PC-3 (cell line): ENCODE results near the gene NRBF2. TPM values are rescaled to one million over a fixed set of nuclear protein-coding genes. Genes with fewer than 3 reads are reported as not detected.

ENCODE experiments used
- ATAC-seq: fragments of 200-7000 bp; cut with Tn5 transposase; 2 replicates; pipeline ENCODE4 v1.9.1; 2020; ENCODE audit warnings: mild to moderate bottlenecking, moderate library complexity
- BruUV-seq: library from RNA; stranded (reverse); fragments of 400-500 nt; replicated peaks from 2 replicates; lab custom pipeline; 2021; lab: Mats Ljungman, UMichigan
- CTCF ChIA-PET: fragments of 300-600 bp; sonication (Branson Sonifier 250); formaldehyde crosslinking; loops from one replicate; lab custom pipeline; 2022; ENCODE audit warnings: antibody characterized with exemption; lab: Charles Lee
- POLR2A ChIA-PET: fragments of 300-600 bp; sonication (Branson Sonifier 250); formaldehyde crosslinking; loops from one replicate; lab custom pipeline; 2022; ENCODE audit warnings: antibody characterized with exemption; ENCODE audit not compliant: unreplicated experiment; lab: Charles Lee
- DNase-seq: peaks from one replicate; pipeline ENCODE4 v3.0.0-alpha.2; 2015
- H2AFZ ChIP-seq: fragments of 300-600 bp; sonication (generic); 2 replicates; pipeline ENCODE4 v1.6.0; 2016; ENCODE audit warnings: antibody characterized with exemption, low read length
- H3F3A ChIP-seq: fragments of 300-600 bp; sonication (generic); one replicate; pipeline ENCODE4 v1.6.0; 2017; ENCODE audit warnings: antibody characterized with exemption, low read length, control low read depth, mild to moderate bottlenecking; ENCODE audit not compliant: unreplicated experiment
- H3K27ac ChIP-seq: fragments of 300-600 bp; sonication (generic); 2 replicates; pipeline ENCODE4 v1.5.1; 2016; ENCODE audit warnings: mild to moderate bottlenecking, low read length
- H3K27me3 ChIP-seq: fragments of 300-600 bp; sonication (generic); 2 replicates; pipeline ENCODE4 v1.6.1; 2016; ENCODE audit warnings: low read length, mixed read lengths
- H3K36me3 ChIP-seq: fragments of 300-600 bp; sonication (generic); 2 replicates; pipeline ENCODE4 v1.6.1; 2016; ENCODE audit warnings: low read depth, mixed run types, low read length, mixed read lengths
- H3K4me1 ChIP-seq: fragments of 300-600 bp; sonication (generic); 2 replicates; pipeline ENCODE4 v1.5.1; 2016; ENCODE audit warnings: low read length; ENCODE audit not compliant: insufficient read depth
- H3K4me2 ChIP-seq: fragments of 300-600 bp; sonication (generic); 2 replicates; pipeline ENCODE4 v1.6.0; 2016; ENCODE audit warnings: low read length
- H3K4me3 ChIP-seq: fragments of 300-600 bp; sonication (generic); 2 replicates; pipeline ENCODE4 v1.5.1; 2016; ENCODE audit warnings: mild to moderate bottlenecking, low read length, mixed read lengths
- H3K79me2 ChIP-seq: fragments of 300-600 bp; sonication (generic); 2 replicates; pipeline ENCODE4 v1.6.1; 2017; ENCODE audit warnings: low read length, mixed read lengths
- H3K9ac ChIP-seq: fragments of 300-600 bp; sonication (generic); 2 replicates; pipeline ENCODE4 v1.6.0; 2016; ENCODE audit warnings: mild to moderate bottlenecking, low read length
- H3K9me2 ChIP-seq: fragments of 300-600 bp; sonication (generic); replicated peaks from 2 replicates; pipeline ENCODE4 v1.6.1; 2016; ENCODE audit warnings: mixed run types, low read length, mixed read lengths
- H3K9me3 ChIP-seq: fragments of 300-600 bp; sonication (generic); 2 replicates; pipeline ENCODE4 v1.6.1; 2016; ENCODE audit warnings: low read length, mixed read lengths
- H4K20me1 ChIP-seq: fragments of 300-600 bp; sonication (generic); 2 replicates; pipeline ENCODE4 v1.6.1; 2016; ENCODE audit warnings: low read length, mixed read lengths
- EZH2 ChIP-seq: fragments of 300-600 bp; sonication (generic); IDR thresholded peaks from one replicate; pipeline ENCODE4 v1.6.1; 2017; ENCODE audit warnings: antibody characterized with exemption, mild to moderate bottlenecking, low read length; ENCODE audit not compliant: unreplicated experiment
- EZH2phosphoT487 ChIP-seq: fragments of 300-600 bp; sonication (generic); IDR thresholded peaks from 2 replicates; pipeline ENCODE4 v1.6.1; 2018; ENCODE audit warnings: mild to moderate bottlenecking, antibody characterized with exemption, low read length, borderline replicate concordance
- intact Hi-C: fragments of 100-400 bp; cut with micrococcal nuclease; formaldehyde crosslinking; loops from 2 replicates; pipeline ENCODE4 v1.9.0; 2023
- total RNA-seq: library from RNA; depleted of rRNA; stranded (reverse); fragments of >200 nt; gene quantifications from 2 replicates; pipeline ENCODE4 v1.2.3, GENCODE V29; 2014
- TF ChIP-seq, protein P1 (sequence below): fragments of 300-600 bp; sonication (generic); conservative IDR thresholded peaks from 2 replicates; pipeline ENCODE4 v1.5.1; 2017; ENCODE audit warnings: antibody characterized with exemption, low read depth, mild to moderate bottlenecking, low read length

NRBF2 gene
- total RNA-seq, 1 experiment from 2014 or later: 44.4 TPM

DNA sequence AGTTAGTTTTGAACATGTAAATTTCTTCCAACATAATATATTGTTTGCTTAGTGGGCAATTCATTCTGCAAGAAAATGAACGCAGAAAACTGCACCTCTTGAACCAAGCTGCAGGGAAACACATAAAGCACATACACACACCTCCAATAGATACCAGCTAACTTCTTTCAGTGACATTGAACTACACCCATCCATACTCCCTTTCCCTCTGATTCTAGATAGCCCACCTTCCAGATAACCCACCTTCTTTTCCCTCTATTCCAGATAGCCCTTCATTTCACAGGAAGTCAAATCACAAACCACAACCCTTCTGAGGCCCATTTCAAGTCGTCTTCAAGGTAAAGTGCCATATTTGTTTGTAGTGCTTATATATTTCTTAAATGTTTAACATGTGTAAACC is 28.5 kb downstream of the NRBF2 start:
- Histone ChIP-seq H3K27ac (no peak overlapping the region), H3K4me2 (no peak overlapping the region), H3K9me2 (no peaks in the 10 kb centered on the region), H2AFZ (no peak overlapping the region), H4K20me1 (no peaks in the 10 kb centered on the region; the same call in 1 of the 2 replicates), H3K4me1 (peaks cover 7% of the 10 kb centered on the region; the same call in 1 of the 2 replicates), H3F3A (peaks cover 4% of the 10 kb centered on the region), H3K9me3 (no peaks in the 10 kb centered on the region), H3K27me3 (no peaks in the 10 kb centered on the region), H3K4me3 (no peak overlapping the region), H3K79me2 (no peaks in the 10 kb centered on the region), H3K36me3 (peaks cover 12% of the 10 kb centered on the region; the same call in 1 of the 2 replicates), H3K9ac (no peak overlapping the region)
- no TSS peak for BruUV-seq
- POLR2A ChIA-PET: no interaction called here
- CTCF ChIA-PET: interaction anchor here (0.6 kb wide), 2 partner anchors 56 to 61 kb away, joined by 3 read pairs; no protein-coding TSS in a partner anchor
- no peak for DNase-seq
- ATAC-seq: no peak
- no peak for TF ChIP-seq EZH2phosphoT487
- intact Hi-C loops: no loop called here

DNA sequence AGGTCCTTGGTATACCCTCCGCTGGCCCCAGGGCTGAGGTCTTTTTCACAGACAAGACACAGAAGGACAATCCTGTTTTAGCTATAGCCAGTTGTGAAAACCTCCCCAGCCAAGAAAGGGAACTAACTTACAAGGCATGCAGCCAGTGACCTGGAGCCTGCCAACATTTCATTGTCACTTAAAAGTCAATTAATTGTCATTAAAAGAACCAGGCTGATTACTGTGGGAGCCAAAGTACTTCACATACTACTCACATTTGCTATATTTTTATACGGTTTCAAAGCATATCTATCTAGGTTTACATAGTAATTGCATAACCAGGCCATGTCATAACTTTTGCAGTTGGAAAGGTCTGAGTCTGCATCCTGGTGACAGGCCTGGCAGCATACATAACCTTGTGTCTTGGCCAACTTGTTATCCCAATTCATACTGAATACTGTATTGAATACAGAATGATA is 31.1 kb downstream of the NRBF2 start:
- no TSS peak for BruUV-seq
- intact Hi-C loops: no loop called here
- H3K36me3 ChIP-seq: peaks cover 31% of the 10 kb centered on the region; the same call in 1 of the 2 replicates
- peaks cover 13% of the 10 kb centered on the region for H3F3A ChIP-seq
- H3K4me1 ChIP-seq: no peaks in the 10 kb centered on the region
- DNase-seq (peak; percentile 62), ATAC-seq (peak; percentile 5; the same call in 1 of the 2 replicates)
- no peaks in the 10 kb centered on the region for H3K9me3 ChIP-seq
- H3K4me3 ChIP-seq: no peak overlapping the region
- CTCF ChIA-PET: interaction anchor here (0.6 kb wide), 1 partner anchor 327 kb away, joined by 3 read pairs; no protein-coding TSS in a partner anchor
- TF ChIP-seq, protein P1, sequence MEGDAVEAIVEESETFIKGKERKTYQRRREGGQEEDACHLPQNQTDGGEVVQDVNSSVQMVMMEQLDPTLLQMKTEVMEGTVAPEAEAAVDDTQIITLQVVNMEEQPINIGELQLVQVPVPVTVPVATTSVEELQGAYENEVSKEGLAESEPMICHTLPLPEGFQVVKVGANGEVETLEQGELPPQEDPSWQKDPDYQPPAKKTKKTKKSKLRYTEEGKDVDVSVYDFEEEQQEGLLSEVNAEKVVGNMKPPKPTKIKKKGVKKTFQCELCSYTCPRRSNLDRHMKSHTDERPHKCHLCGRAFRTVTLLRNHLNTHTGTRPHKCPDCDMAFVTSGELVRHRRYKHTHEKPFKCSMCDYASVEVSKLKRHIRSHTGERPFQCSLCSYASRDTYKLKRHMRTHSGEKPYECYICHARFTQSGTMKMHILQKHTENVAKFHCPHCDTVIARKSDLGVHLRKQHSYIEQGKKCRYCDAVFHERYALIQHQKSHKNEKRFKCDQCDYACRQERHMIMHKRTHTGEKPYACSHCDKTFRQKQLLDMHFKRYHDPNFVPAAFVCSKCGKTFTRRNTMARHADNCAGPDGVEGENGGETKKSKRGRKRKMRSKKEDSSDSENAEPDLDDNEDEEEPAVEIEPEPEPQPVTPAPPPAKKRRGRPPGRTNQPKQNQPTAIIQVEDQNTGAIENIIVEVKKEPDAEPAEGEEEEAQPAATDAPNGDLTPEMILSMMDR: no peak
- no peak for TF ChIP-seq EZH2
- TF ChIP-seq EZH2phosphoT487: no peak
- H2AFZ ChIP-seq: no peak overlapping the region
- peaks cover 4% of the 10 kb centered on the region for H4K20me1 ChIP-seq
- H3K27ac ChIP-seq: no peak overlapping the region
- H3K9me2 ChIP-seq: no peaks in the 10 kb centered on the region
- H3K9ac ChIP-seq: no peak overlapping the region
- no peaks in the 10 kb centered on the region for H3K27me3 ChIP-seq
- H3K4me2 ChIP-seq: no peak overlapping the region
- POLR2A ChIA-PET: no interaction called here
- no peaks in the 10 kb centered on the region for H3K79me2 ChIP-seq

DNA sequence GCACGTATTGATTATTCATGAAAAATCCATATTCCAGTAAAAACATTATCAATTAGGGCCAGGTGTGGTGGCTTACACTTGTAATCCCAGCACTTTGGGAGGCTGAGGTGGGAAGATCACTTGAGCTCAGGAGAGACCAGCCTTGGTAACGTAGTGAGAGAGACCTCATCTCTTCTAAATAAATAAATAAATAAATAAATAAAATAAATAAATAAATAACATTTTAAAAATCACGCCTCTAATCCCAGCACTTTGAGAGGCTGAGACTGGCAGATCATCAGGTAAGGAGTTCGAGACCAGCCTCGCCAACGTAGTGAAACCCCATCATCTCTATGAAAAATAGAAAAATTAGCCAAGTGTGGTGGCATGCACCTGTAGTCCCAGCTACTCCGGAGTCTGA is 32.1 kb downstream of the NRBF2 start:
- DNase-seq: no peak
- no TSS peak for BruUV-seq
- POLR2A ChIA-PET: no interaction called here

More for the DNA sequence above, 32.1 kb downstream of the NRBF2 start:
- Histone ChIP-seq H3F3A (peaks cover 13% of the 10 kb centered on the region), H2AFZ (no peak overlapping the region), H4K20me1 (peaks cover 6% of the 10 kb centered on the region), H3K9ac (no peak overlapping the region), H3K79me2 (no peaks in the 10 kb centered on the region), H3K9me2 (no peaks in the 10 kb centered on the region), H3K27me3 (no peaks in the 10 kb centered on the region), H3K4me1 (no peaks in the 10 kb centered on the region), H3K4me3 (no peak overlapping the region), H3K36me3 (peaks cover 42% of the 10 kb centered on the region), H3K27ac (no peak overlapping the region), H3K4me2 (no peak overlapping the region), H3K9me3 (no peaks in the 10 kb centered on the region)
- no peak for TF ChIP-seq EZH2
- TF ChIP-seq, protein P1: no peak
- no peak for TF ChIP-seq EZH2phosphoT487
- no peak for ATAC-seq
- intact Hi-C loops: loop anchor here (5.0 kb wide), 1 partner anchor 422 kb away; no protein-coding TSS in a partner anchor
- CTCF ChIA-PET: no interaction called here
